ENCODE measurements around the gene CD2BP2.
"Not testable (repeated sequence)": the region's sequence is repeated elsewhere in the genome, so short reads cannot be mapped to it uniquely, and the experiment has no call there.

CD2BP2 gene

DNA sequence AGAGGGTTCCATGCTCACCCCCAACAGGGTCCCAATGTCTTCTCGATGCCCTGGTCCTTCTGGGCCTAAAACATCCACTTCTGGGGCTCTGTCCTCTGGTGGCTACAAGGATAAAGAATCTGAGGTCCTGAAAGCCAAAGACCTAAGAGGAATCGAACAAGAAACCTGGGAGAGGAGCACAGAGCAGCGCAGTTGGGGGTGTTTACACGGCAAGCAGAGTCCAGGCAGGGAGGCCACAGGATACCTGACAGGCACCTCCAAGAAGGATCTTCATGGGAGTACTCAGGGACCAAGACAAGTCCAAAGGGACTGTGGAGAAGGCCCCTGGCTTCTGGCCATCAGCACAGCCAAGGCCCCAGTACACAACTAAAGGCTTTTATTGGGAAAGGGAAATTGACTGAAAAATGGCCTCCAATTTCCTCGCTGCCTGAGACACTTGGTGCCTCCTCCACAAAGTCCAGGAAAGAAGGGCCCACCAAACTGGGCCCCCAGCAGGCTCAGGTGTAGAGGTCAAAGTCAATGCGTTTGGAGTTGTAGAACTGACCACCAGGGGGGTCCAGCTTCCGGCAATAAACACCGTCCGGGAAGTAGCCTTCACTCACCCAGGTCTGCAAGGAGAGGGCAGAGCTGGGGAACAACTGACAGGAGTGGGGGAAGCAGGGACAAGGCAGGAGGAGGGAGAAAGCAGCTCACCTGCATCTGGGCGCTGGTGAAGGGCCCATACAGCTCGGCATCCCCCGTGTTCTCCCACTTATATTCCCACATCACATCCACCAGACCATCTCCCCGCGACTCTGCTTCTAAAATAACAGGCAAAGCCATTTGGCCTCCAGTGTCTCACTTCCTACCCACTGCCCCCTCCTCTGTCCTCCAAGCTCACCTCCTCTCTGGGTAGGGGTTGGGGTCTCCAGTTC, 2.4 kb downstream of the CD2BP2 start:
- WGBS, 2 experiments, result 92 to 93% methylated on average over 14 of the region's 14 CpGs
- peaks cover 32% of the 10 kb centered on the region for H3K36me3 ChIP-seq (ENCODE audit: control insufficient read depth, insufficient read depth, low read length)
- no peaks in the 10 kb centered on the region for H3K27me3 ChIP-seq (ENCODE audit: control insufficient read depth, insufficient read depth, low read length, poor library complexity, severe bottlenecking)
- H3K27ac ChIP-seq (ENCODE audit: insufficient read depth, low read depth, low read length, poor library complexity, severe bottlenecking), result no peak overlapping the region
- H3K4me3 ChIP-seq (ENCODE audit: insufficient read depth, low read depth, low read length), result no peak overlapping the region
- H3K9me3 ChIP-seq (ENCODE audit: control insufficient read depth, low read length), result no peaks in the 10 kb centered on the region
- no peaks in the 10 kb centered on the region for H3K4me1 ChIP-seq (ENCODE audit: control insufficient read depth, insufficient read depth, low read length)

DNA sequence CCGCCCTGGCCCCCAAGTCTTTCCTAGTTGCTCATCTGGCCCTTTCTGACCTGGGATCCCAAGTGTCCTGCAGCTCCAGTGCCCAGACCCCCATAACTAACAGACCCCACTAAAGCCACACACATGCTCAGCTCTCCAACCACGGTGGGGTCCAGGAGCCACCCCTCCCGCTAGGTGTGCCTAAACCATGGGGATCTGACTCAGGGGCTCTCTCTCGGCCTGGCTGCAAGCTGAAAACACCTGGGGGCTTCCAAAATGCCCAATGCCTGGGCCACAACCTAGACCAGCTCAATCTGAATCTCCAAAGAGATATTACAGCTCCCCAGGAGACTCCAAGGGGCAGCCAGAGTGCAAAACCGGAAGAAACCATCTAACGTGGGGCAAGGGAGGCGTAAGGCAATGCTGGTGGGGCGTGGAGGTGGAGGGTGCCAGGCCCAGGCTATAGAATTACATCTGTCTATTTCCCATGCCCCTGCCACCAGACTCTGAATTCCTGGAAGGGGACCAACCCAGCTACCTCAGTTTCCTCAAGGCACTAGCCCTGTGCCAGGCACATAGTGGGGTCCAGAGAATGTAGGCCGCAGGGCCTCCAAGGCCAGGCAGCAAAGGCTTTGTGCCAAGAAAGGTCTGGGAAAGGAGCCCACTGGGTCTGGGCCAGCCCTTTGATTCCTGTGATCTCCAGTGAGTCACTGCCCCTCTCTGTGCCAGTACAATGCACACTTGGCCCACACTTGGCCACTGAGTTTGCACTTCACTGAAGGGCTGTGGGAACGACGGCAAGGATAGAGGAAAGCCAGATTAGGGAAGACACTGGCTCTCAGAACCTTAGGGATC, 3.3 kb downstream of the CD2BP2 start:
- WGBS, 2 experiments, result 95% methylated on average over 11 of the region's 11 CpGs
- Histone ChIP-seq H3K27me3 (ENCODE audit: control insufficient read depth, insufficient read depth, low read length, poor library complexity, severe bottlenecking) (no peaks in the 10 kb centered on the region), H3K9me3 (ENCODE audit: control insufficient read depth, low read length) (no peaks in the 10 kb centered on the region), H3K4me3 (ENCODE audit: insufficient read depth, low read depth, low read length) (no peak overlapping the region), H3K36me3 (ENCODE audit: control insufficient read depth, insufficient read depth, low read length) (peaks cover 32% of the 10 kb centered on the region), H3K27ac (ENCODE audit: insufficient read depth, low read depth, low read length, poor library complexity, severe bottlenecking) (no peak overlapping the region), H3K4me1 (ENCODE audit: control insufficient read depth, insufficient read depth, low read length) (no peaks in the 10 kb centered on the region)

DNA sequence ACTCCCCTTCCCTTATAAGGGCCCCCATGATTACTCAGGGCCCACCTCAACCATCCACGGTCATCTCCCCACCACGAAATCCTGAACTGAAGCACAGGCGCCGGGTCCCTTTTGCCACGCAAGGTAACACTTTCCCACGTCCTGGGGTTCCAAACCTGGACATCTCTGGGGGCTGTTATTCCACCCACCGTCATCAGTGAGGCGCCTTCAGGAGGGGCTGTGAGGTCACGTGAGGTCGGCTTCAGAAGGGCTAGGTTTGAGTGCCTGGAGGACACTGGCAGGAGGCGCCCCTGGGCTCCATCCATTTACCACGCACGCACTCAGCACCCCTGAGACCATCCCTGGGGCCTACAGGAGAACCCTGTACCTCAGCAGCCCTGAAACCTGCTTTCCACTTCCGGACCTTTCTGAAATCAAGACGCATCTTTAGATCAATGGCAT, 4.1 kb downstream of the CD2BP2 start:
- 95 to 96% methylated on average over 15 of the region's 15 CpGs for WGBS, 2 experiments
- no peaks in the 10 kb centered on the region for H3K4me1 ChIP-seq (ENCODE audit: control insufficient read depth, insufficient read depth, low read length)
- H3K9me3 ChIP-seq (ENCODE audit: control insufficient read depth, low read length), result no peaks in the 10 kb centered on the region
- H3K36me3 ChIP-seq (ENCODE audit: control insufficient read depth, insufficient read depth, low read length), result peaks cover 32% of the 10 kb centered on the region
- H3K27me3 ChIP-seq (ENCODE audit: control insufficient read depth, insufficient read depth, low read length, poor library complexity, severe bottlenecking), result no peaks in the 10 kb centered on the region
- H3K27ac ChIP-seq (ENCODE audit: insufficient read depth, low read depth, low read length, poor library complexity, severe bottlenecking), result no peak overlapping the region
- no peak overlapping the region for H3K4me3 ChIP-seq (ENCODE audit: insufficient read depth, low read depth, low read length)

DNA sequence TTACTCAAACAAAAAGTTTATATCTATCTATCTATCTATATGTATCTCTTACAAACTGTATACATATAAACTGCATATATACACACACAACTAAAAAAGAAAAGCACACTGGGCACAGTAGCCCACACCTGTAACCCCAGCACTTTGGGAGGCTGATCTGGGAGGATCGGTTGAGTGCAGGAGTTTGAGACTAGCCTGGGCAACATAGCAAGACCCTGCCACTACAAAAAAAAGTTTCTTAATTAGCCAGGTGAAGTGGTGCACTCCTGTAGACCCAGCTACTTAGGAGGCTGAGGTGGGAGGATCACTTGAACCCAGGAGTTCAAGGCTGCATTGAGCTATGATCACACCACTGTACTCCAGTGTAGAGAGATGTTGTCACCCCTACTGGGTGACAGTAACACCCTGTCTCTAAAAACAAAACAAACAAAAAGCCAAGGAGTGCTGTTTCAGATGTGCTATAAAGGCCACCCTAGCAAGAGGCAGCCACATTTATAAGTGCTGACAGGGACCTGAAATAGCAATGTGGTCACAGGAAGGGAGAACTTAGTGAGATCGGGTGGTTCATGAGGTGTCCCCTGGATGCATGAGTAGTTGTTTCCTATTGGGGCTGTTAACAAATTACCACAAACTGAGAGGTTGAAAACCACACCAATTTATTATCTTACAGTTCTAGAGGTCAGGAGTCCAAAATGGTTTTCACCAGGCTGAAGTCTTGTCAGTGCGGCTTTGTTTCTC, 4.8 kb downstream of the CD2BP2 start:
- Histone ChIP-seq H3K27me3 (ENCODE audit: control insufficient read depth, insufficient read depth, low read length, poor library complexity, severe bottlenecking) (no peaks in the 10 kb centered on the region), H3K9me3 (ENCODE audit: control insufficient read depth, low read length) (no peaks in the 10 kb centered on the region), H3K36me3 (ENCODE audit: control insufficient read depth, insufficient read depth, low read length) (peaks cover 32% of the 10 kb centered on the region), H3K4me1 (ENCODE audit: control insufficient read depth, insufficient read depth, low read length) (no peaks in the 10 kb centered on the region), H3K4me3 (ENCODE audit: insufficient read depth, low read depth, low read length) (no peak overlapping the region), H3K27ac (ENCODE audit: insufficient read depth, low read depth, low read length, poor library complexity, severe bottlenecking) (no peak overlapping the region)
- 94 to 96% methylated on average over 3 of the region's 3 CpGs for WGBS, 2 experiments

DNA sequence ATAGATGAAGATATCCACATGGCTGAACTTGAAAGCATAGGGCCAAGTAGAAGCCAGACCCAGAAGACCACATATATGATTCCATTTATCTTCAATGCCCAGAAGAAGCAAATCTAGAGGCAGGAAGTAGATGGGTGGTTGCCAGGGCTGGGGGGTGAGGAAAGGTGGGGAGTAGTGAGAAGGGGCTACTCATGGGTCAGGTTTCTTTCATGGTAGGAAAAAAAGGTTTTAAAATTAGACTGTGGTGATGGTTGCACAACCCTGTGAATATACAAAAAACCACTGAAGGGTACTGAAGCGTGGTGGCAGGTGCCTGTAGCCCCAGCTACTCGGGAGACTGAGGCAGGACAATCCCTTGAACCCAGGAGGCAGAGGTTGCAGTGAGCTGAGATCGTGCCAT, 5.4 kb downstream of the CD2BP2 start:
- WGBS, 2 experiments, result 97 to 98% methylated on average over 3 of the region's 3 CpGs
- no peaks in the 10 kb centered on the region for H3K27me3 ChIP-seq (ENCODE audit: control insufficient read depth, insufficient read depth, low read length, poor library complexity, severe bottlenecking)
- peaks cover 32% of the 10 kb centered on the region for H3K36me3 ChIP-seq (ENCODE audit: control insufficient read depth, insufficient read depth, low read length)
- H3K4me3 ChIP-seq (ENCODE audit: insufficient read depth, low read depth, low read length), result no peak overlapping the region
- no peaks in the 10 kb centered on the region for H3K9me3 ChIP-seq (ENCODE audit: control insufficient read depth, low read length)
- no peaks in the 10 kb centered on the region for H3K4me1 ChIP-seq (ENCODE audit: control insufficient read depth, insufficient read depth, low read length)
- no peak overlapping the region for H3K27ac ChIP-seq (ENCODE audit: insufficient read depth, low read depth, low read length, poor library complexity, severe bottlenecking)

DNA sequence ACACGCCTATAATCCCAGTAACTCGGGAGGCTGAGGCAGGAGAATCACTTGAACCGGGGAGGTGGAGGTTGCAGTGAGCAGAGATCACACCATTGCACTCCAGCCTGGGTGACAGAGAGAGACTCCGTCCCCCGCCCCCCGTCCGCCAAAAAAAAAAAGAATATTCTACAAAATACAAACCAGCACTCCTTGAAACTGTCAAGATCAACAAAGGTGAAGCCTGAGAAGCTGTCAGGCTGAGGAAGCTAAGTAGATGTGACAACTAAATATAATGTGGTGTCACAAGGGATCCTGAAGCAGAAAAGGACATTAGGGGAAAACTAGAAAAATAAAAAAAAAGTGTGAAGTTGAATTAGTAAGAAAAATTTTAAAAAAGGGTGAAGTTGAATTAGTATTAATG, 6.2 kb downstream of the CD2BP2 start:
- no peak overlapping the region for H3K4me3 ChIP-seq (ENCODE audit: insufficient read depth, low read depth, low read length)

DNA sequence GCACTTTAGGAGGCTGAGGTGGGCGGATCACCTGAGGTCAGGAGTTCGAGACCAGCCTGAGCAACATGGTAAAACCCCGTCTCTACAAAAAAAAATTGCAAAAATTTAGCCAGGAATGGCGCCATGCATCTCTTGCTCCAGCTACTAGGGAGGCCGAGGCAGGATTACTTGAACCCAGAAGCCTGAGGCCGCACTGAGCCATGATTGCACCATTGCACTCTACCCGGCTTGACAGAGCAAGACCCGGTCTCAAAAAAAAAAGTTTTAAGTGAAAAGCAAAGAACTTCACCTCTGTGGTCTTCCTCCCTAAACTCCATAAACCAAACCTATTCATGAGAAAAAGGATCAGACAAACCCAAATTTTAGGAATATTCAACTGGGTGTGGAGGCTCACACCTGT, 7.0 kb downstream of the CD2BP2 start:
- H3K27ac ChIP-seq (ENCODE audit: insufficient read depth, low read depth, low read length, poor library complexity, severe bottlenecking), result no peak overlapping the region
- no peaks in the 10 kb centered on the region for H3K4me1 ChIP-seq (ENCODE audit: control insufficient read depth, insufficient read depth, low read length)
- H3K27me3 ChIP-seq (ENCODE audit: control insufficient read depth, insufficient read depth, low read length, poor library complexity, severe bottlenecking), result no peaks in the 10 kb centered on the region
- H3K36me3 ChIP-seq (ENCODE audit: control insufficient read depth, insufficient read depth, low read length), result peaks cover 24% of the 10 kb centered on the region
- H3K9me3 ChIP-seq (ENCODE audit: control insufficient read depth, low read length), result no peaks in the 10 kb centered on the region
- WGBS, 2 experiments, result 93% methylated on average over 8 of the region's 8 CpGs
- no peak overlapping the region for H3K4me3 ChIP-seq (ENCODE audit: insufficient read depth, low read depth, low read length)

More for the DNA sequence above, 6.2 kb downstream of the CD2BP2 start:
- Histone ChIP-seq H3K36me3 (ENCODE audit: control insufficient read depth, insufficient read depth, low read length) (peaks cover 32% of the 10 kb centered on the region), H3K9me3 (ENCODE audit: control insufficient read depth, low read length) (no peaks in the 10 kb centered on the region), H3K27ac (ENCODE audit: insufficient read depth, low read depth, low read length, poor library complexity, severe bottlenecking) (no peak overlapping the region), H3K27me3 (ENCODE audit: control insufficient read depth, insufficient read depth, low read length, poor library complexity, severe bottlenecking) (no peaks in the 10 kb centered on the region), H3K4me1 (ENCODE audit: control insufficient read depth, insufficient read depth, low read length) (no peaks in the 10 kb centered on the region)
- WGBS, 2 experiments, result 98 to 99% methylated on average over 6 to 7 of the region's 7 CpGs

DNA sequence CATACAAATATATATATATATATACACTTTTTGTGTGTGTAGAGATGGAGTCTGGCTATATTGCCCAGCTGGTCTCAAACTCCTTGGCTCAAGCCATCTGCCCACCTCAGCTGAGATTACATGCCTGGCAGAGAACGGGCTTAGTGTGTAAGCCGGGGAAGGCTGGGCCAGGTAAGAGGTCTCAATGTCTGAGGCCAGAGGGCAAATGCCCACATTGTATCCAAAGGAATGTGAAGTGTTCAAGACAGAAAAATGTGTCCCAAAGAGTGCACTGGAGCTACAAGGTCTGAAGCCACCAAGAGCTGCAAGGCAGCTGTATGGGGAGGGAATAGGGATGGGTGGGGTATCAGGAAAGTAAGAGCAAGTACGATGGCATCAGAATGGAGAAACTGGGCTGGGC, 8.8 kb downstream of the CD2BP2 start:
- H3K27me3 ChIP-seq (ENCODE audit: control insufficient read depth, insufficient read depth, low read length, poor library complexity, severe bottlenecking), result no peaks in the 10 kb centered on the region
- WGBS, 2 experiments, result 89 to 95% methylated on average over 3 of the region's 3 CpGs

DNA sequence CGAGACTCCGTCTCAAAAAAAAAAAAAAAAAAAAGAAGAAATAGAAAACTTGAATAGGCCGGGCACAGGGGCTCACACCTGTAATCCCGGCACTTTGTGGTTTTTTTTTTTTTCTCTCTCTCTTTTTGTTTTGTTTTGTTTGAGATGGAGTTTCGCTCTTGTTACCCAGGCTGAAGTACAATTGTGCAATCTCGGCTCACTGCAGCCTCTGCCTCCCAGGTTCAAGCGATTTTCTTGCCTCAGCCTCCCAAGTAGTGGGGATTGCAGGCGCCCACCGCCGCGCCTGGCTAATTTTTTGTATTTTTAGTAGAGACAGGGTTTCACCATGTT, 11.7 kb downstream of the CD2BP2 start:
- not testable (repeated sequence) for H3K36me3 ChIP-seq (ENCODE audit: control insufficient read depth, insufficient read depth, low read length); H3K27me3 ChIP-seq (ENCODE audit: control insufficient read depth, insufficient read depth, low read length, poor library complexity, severe bottlenecking); H3K27ac ChIP-seq (ENCODE audit: insufficient read depth, low read depth, low read length, poor library complexity, severe bottlenecking); H3K4me3 ChIP-seq (ENCODE audit: insufficient read depth, low read depth, low read length); H3K4me1 ChIP-seq (ENCODE audit: control insufficient read depth, insufficient read depth, low read length); H3K9me3 ChIP-seq (ENCODE audit: control insufficient read depth, low read length)
- WGBS, 2 experiments, result 92 to 97% methylated on average over 11 of the region's 11 CpGs

More for the DNA sequence above, 8.8 kb downstream of the CD2BP2 start:
- H3K9me3 ChIP-seq (ENCODE audit: control insufficient read depth, low read length), result no peaks in the 10 kb centered on the region
- no peak overlapping the region for H3K27ac ChIP-seq (ENCODE audit: insufficient read depth, low read depth, low read length, poor library complexity, severe bottlenecking)
- H3K4me3 ChIP-seq (ENCODE audit: insufficient read depth, low read depth, low read length), result no peak overlapping the region
- H3K4me1 ChIP-seq (ENCODE audit: control insufficient read depth, insufficient read depth, low read length), result no peaks in the 10 kb centered on the region
- H3K36me3 ChIP-seq (ENCODE audit: control insufficient read depth, insufficient read depth, low read length), result peaks cover 7% of the 10 kb centered on the region
